Measurements from ENCODE around the gene MDP1.

Gene MDP1

DNA sequence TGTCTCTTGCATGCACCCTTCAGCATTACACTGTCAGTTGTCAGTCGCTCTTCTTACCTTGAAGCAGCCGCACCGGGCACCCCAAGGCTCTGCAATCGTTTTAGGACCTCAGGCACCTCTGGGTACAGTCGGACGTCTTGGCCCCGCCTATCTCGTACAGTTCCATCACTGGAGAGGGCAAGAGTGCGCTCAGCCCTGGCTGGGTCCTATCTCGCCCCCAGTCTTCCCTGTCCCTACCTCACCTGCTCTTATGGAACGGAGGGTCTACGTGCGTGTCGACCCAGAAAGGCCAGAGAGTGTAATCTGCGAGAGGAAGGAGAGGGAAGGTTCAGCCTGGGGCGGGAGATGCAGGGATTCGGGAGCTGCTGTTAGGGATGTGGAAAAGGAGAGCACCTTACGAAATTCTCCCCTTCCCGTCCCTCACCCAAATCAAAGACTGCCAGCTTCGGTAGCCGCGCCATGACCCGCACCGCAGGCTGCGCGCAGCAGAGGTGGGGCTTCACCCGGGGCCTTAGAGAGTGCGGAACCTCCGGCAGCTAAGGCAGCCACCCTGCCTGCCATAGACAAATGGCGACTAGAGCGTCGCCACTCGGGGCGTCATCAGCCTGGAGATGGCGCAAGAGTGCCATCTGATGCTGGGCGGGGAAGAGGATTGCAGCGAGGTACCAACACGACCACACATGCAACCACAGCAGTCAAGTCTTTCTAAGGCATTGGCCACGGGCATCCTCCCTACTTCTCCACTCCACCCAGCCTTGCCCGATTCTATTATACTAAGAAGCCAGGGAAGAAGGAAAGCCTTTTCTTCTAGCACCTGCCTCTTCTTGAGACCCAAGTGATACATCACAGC is at the start of gene MDP1:
Gene MDP1, minus strand, starts transcription at position 572 of the 850 bp plus-strand sequence. Its CDS starts 111 bp downstream, at position 461.
- DNase-seq = peak; percentile 88

DNA sequence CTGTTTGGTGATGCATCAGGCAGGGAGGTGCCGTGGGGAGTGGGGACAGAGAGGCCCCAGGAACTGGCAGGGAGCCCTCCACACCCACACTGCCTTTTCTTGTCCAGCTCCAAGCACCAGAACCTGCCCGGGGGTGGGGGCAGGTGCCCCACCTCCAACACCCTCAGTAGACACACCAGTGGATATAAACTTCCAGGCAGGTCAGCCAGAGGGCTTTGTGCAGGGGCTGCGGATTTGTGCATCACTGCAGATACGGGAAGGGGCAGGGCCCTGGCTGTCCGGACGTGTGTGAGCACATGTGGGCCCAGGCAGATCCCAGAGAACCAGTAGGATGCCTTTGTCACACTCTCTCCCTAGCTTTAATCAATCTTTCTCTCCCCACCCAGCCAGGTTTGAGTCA is 48.4 kb upstream of the MDP1 start:
- no peak for DNase-seq

DNA sequence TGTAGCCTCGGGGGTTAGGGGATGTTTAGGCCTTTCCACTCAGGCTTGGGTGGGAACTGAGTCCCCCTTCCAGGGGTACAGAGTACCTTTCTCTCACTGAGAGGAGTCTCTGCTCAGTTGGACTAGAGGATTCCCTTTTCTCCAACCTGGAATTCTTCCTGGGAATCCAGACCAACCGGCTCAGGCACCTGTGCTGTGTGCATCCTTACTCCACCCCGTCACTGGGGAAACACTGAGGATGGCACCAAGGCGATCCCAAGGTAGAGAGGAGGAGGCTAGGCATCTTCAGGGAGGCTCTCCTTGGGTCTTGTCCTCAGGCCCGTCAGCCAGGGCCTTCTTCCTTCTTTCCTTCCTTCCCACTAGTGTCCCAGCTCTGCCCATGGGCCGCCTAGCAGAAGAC is 48.0 kb upstream of the MDP1 start:
- no peak for DNase-seq

DNA sequence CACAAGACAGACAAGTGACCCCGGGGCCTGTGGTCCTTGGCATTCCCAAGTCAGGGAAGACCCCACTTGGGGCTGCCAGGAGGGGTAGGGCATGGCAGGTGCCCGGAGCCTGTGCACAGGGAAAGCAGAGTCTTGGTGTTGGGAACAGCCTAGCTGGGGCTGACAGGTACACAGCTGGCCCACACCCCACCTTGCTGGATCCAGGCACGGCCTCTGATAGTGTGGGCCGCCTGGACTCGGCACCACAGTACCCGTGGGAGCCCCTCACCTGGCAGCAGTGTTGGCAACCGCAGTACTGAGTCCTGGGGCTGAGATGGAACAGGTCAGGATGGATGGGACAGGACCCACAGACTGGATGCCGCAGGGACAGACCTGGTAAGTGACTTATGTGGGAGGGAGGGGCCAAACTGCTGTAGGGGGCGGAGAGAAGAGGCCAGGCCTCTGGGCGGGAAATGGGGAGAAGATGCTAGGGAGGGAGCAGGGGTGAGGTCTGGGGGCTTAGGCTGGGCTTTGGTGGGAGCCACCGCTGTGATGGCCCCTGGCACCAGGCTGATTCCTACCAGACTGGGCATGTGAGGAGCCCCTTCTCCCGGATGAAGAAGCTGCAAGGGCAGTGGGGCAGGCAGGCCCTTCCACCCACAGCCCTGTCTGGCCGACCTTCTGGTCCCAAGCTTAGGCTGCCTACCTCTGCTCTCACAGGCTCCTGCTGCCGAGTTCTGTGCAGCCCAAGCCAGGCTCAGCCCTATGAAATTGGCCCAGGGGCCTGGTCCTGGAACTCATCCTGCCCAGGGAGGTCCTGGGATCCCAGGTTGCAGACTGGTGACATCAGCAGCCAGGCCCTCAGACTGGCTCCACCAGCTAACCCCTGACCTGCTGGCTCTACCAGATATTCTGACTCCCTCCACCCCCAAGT is 47.2 kb upstream of the MDP1 start, which contains the start of gene TGM1:
Gene TGM1, minus strand, starts transcription at position 357 of the 913 bp plus-strand sequence. CDS start 825 bp downstream, outside the sequence.
- no peak for DNase-seq

DNA sequence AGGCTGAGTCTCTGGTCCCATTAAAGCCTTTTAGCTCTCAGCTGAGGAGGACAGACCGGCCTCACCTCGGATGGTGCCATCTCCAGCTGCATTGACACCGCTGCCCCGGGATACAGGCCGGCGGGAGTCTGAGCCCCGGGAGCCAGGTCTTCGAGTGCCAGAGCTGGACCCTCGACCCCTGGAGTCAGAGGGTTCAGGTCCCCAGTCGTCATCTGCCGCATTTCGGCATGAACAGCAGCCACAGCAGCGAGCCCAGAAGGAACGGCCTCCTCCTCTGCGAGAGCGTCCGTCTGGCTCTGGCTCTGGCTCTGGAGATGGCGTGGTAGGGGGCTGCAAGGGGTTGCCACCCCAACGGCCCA is 46.1 kb upstream of the MDP1 start:
- no peak for DNase-seq

DNA sequence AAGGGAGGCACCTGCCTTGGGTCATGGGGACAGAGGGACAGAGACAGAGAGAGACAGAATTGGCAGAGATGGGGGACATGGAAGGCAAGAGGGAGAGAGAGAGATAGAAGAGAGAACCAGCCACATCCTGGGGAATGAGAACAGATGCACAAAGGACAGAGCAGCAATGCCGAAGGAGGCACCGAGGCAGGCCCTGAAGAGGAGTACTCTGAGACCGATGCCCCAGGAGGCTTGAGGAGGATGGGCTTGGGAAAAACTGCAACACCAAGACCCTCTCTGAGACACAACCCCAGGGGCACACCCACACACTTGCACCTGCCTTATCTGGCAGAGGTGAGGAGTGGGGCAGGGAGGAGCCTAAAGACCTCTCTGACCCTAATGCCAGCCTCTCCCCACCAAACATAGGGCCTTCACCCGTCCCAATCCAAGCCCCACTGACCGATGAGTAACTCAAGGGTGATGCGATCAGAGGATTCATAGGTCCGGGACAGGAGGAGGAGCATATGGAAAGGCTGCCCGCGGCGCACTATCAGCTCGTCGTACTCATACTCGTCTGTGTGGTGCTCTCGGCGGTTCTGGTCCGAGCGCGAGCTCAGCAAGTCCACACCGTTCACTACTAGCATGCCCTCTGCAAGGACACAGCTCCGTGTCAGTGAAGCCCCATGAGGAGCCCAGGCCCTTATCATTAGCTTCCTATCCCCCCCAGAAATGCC is 45.5 kb upstream of the MDP1 start:
- no peak for DNase-seq

DNA sequence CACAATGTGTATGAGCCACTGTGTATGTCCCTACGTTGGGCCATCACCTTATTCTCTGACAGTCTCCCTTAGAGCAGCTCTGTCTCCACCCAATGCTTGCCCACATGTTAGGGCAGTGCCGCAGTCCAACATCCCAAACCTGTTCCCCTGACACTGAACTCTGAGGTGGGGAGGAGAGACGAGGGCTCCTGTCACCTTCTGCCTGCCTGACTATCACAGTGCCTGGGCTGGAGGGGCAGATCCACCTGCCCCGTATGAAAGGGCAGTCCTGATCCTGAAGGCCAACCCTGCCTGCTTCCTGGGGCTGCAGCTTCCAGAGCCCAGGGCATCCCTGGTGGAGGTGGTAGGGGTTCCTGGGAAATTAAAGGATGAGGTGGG is 44.9 kb upstream of the MDP1 start:
- no peak for DNase-seq

DNA sequence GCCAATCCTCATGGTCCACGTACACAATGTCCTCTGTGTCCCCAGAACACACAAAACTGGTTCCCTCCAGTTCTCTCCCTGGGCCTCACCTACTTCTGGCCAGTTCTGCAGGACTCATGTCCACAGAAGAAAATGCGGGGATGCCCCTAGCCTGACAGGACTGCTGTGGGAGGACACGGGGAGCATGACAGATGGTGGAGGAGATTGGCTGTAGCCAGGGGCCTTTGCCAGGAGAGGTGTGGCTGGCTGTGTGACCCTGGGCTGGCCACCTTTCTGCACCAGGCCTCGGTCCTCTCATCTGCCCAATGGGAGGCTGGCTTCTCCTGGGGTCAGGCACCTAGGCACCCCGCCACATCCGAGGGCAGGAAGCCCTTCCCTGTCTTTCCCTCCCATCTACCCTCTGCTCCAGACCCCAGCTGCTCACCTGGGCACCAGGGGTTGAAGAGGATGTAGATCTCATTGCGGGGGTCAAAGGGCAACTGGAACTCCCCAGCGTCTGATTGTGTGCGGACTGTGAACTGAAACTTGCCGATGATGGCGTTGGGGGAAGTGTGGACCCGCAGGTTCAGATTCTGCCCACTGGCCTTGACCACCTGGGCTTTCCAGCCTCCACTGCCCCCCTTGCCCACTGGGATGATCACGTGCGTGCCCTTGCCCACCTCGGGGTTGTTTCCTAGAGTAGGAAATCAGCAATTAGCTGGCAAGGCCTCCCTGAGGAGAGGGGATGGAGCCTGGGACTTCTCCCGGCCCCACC is 44.3 kb upstream of the MDP1 start:
- DNase-seq = no peak

DNA sequence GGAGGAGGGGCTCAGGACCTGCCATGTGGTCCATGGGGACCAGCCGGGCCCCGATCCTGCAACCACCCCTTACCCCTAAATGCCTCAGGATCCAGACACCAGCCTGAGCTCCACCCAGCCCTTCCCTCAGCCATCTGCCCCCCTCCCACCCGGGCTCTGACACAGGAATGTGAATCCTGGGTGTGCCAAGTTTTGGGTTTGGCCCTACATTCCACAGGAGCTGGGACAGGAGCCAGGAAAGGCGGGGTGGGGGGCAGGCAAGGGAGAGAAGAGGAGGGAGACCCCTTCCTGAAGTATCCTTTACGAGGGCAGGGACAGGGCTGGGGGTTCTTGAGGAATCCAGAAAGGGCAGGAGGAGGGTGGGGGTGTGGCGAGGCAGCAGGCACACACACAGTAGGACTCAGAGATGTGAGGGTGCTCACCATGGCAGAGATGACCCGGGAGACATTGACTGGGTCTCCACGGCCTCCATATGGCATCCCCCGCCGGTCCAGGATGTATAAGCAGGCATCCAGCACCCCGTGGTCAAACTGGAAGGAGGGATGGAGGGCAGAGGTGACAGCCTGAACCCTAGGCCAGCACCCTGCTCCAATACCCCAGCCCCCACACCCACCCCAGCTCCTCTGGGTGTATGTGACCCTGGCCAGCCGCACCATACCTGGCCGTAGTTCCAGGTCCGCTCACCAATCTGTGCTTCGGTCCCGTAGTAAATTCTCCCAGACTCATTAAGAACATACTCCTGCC is 43.6 kb upstream of the MDP1 start:
- DNase-seq = peak; percentile 67

DNA sequence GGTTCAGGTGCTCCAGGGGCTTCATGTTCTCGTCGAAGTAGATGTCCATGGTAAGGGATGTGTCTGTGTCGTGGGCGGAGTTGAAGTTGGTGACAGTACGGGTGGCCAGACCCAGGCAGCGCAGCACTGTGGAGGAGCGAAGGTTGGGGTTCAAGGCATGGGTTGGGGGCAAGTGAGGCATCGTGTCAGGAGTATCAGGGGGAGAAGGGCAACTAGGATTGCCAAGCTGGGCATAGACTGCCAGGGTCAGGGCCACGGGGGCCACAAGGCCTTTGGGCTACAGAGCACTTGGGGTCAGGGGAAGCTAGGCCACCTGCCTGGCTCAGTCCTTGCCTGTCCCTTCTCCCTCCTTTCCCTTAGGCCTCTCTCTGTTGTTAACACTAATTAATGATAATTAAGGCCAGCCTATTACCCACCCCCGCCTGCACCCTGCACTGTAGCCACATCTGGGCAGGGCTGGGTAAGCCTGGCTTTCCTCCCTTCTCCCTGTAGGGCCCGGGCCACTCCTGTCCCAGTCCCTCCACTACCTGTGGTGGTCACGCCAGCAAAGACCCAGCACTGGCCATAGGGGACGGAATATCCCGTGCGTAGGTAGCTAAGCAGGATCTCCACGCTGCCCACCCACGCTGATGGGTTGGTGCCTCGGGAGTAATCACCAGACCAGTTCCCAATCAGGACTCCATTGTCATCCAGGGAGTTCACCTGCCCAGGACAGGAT is 42.8 kb upstream of the MDP1 start:
- DNase-seq = no peak

DNA sequence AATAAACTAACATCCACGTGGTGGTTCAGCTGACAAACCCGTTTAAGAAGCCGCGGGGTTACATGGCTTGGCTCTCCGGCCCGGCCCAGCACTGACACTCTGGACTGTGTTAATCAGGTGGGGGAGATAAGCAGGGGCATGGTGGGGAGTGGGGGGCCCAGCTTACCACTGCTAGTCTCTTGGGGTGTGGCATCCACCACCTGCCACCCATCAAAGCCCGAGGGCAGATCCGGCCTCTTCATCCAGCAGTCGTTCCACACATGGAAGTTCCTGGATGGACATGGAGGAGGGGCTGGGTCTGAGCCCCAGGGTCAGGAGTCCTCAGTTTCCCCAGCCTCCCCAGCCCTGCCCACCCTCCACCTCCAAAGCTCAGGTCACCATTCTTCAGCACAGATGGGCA is 42.3 kb upstream of the MDP1 start:
- DNase-seq = no peak

DNA sequence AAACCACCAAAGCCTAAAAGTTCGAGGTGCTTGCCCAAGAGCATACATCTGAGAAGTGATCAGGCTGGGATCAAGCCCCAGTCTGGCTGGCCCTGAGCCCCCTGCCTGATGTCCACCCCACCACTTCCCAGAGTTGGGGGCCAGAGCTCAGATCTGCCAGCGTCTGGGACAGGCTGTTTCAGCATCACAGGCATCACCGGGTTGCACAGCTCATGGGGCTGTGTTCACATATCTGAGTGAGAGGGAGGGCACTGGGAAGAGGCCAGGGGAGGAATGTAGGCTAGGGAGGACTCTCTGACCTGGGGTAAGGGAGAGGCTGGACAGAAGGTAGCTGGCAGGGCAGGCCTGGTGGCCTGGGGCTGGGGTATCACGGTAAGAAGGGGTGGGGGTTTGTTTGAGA is 41.1 kb upstream of the MDP1 start:
- no peak for DNase-seq

DNA sequence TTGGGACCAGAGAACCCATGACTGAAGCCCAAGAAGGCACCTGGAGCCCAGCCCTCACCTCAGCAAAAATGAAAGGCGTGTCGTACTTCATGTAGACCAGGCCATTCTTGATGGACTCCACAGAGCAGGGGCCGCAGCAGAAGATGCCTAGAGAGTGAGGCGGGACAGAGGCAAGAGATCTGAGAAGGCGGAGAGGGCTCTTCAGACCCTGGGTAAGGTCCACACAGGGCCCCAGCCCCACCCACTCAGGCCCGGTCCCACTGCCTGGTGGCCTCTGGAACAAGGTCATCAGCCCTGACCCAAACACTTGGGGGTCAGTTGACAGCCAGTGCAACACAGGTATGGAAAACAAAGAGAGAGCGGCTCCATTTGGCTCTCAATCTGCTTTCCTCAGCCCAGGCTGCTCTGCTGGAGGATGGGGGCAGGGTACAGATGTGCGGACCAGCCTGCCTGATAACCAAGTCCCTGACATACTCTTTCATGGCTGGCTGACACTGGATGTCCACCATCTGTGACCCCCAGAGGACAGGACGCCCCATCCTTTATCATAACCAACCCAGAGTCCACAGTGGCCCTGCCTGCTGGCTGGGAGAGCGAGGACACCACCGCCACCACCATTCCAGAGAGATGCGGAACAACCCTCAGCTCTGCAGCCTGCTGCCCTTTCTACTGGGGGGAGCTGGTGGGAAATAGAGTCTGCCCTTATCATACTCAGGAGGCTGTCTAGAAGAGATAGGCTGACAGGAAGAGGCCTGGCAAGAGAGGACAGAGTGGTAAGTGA is 40.3 kb upstream of the MDP1 start:
- DNase-seq = no peak

DNA sequence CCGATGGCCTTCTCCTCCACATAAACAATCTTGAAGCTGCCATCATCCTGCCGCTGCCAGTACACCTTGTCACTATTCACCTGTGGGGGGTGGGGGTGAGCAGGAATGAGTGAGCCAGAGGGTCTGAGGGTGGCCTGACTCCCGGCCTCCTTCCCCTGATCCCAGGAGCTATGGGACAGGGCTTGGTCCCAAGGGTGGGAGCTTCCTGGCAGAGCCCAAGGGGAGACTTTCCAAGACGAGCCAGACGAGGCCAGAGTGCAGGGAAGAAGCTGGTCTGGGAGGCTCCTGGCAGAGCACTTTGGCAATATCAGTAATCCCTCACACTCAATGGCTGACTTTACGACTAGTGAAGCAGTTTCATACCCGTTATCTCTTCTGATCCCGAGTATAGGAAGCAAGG is 39.6 kb upstream of the MDP1 start:
- DNase-seq = no peak

DNA sequence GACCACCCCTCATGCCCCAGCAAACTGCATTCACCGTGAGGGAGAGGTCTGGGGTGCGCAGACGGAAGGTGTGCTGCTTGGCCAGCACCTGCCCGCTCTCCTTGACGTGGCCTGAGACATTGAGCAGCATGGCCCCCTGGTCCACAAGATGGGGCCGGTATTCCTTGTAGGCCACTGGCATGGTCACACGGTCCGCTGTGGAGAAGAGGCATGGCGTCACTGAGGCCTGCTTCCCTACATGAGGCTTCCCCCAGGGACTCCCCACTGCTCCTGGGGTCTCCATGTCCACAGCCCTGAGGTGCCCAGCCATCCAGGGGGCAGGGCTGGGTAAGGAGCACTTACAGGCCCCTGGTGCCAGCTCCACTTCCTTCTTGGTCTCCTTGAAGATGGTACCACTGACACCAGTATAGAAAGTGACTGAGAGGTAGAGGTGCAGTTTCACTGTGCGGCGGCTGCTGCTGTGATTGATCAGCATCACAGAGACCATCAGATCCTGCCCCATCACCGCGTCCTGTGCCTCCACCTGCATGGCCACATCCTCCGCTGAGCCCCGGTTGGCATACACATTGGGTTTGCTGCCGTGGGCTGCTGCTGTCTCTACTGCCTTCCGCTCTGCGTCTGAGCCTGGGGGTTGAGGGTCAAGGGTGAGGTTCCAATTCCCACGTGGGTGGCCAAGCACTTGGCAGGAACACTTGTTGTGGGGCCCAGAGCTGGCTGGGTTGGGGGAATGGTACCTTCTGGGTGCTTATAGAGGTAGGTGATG is 38.9 kb upstream of the MDP1 start:
- no peak for DNase-seq

DNA sequence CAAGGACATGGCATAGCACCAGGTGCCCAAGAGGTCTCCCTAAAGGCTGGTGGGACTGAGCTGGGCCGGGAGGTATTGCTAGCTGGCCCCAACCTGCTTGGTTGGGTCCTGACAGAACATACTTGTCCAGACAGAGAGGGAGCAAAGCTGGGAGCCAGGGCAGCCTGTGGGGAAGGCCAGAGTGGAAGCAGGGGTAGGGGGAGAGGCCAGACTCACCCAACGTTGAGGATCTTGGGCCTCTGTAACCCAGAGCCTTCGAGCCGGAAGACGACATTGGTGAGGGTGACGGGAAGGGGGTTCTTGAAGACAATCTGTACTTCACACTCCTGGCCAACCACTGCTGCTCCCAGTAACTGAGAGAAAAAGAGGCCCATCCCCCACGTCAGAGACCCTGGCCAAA is 38.1 kb upstream of the MDP1 start:
- no peak for DNase-seq

DNA sequence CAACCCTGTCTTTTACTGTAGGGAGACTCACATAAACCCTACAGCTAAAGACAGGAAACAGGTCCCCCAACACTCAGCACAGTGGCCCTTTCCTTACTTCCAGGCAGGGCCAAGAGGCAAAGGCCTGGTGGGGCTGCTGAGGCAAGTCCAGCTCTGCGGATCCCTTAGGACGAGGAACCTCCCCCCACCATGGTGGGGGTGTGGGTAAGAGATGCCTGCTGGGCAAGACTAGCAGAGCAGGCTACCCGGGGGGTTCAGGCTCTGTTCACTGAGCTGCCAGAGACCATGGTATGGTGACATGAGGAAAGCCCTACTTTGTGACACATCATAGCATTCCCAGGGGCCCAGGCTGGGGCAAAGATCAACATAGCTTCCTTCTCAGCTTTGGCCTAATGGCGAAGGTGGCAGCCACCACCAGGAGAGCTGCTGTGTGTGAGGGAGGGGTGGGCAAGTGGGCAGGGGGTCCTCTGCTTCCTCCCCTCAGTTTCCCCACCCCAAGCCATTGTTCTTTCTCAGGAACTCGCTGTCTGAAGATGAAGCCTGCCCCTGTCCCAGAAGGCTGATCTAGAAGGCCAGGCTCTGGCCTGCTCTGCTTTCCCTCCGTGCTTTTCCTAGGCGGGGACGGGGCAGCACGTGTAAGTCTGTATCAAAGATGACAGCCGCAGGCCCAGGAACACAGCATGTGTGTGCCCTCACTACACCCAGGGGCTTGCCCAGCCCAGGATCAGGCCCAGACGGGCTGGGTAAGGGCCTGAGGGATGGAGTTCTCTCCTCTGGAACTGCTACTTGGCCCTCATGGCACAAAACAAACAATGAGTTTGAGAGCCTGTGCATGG is 36.6 kb upstream of the MDP1 start:
- no peak for DNase-seq

DNA sequence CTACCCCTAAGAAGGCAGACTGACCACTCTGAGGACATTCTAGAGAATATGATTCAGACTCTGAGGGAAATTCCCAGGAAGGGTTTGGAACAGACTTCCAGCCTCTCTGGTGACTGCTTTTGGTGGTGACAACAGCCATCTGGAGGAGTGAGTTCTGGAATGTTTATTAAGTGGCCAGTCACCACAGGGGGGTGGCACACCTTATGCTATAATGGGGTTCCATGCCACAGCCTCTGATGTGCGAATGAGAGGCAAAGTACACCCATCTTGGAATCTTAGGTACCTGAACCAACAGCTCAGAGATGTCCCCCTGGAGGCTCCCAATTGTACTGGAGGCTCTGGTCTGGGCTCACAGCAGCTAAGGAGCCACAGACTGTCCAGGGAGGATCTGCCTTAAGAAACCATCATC is 36.0 kb upstream of the MDP1 start:
- peak; percentile 21 for DNase-seq
